Lung microvascular endothelial cell (primary cell): ENCODE data around the gene NFAM1. TPM values are rescaled to one million over a fixed set of nuclear protein-coding genes. Genes with fewer than 3 reads are reported as not detected.

Source experiments
- DNase-seq, 2 donors: peaks; one replicate each; pipeline versions ENCODE4 v3.0.0 to v3.0.0-alpha.2; 2010; ENCODE audit warnings: low read depth in 2 of 2
- total RNA-seq: library from RNA; depleted of rRNA; stranded (reverse); fragments of >200 nt; gene quantifications from 2 replicates; pipeline ENCODE4 v1.2.1, GENCODE V29; 2014

Gene NFAM1
- total RNA-seq, 1 donor from 2014 or later: not detected

- DNase-seq: peak; percentile 20 to 41
Measured at GRCh38 chr22:42439821-42440674, 7.8 kb upstream of the NFAM1 start.

DNA sequence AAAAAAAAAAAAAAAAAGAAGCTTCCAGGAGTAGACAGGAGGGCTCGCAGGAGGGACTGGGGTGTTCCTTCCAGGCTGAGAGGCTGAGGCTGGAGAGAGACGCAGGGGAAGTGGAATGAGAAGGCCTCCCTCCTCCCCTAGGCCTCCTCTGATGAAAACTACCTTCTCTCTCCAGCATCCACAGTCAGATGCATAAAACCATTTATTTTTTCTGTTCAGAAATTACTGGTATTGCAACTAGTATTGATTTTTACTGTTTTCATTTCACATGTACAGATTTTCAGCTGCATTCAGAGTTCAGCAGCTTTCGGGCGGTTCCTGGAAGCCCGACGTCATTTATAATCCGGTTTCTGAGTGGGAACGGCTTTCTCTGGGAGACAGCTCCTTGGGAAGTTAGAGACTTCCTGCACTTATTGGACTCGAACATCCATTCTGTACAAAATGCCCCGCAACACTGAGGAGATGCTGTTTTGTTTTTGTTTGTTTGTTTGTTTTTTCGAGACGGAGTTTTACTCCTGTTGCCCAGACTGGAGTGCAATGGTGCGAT lies 6.9 kb upstream of the NFAM1 start:
- DNase-seq: no peak

GRCh38 chr22:42438293-42438650 lies 6.1 kb upstream of the NFAM1 start:
- no peak for DNase-seq

GRCh38 chr22:42437488-42438292 lies 5.5 kb upstream of the NFAM1 start:
- peak; percentile 41 to 71 for DNase-seq

DNA sequence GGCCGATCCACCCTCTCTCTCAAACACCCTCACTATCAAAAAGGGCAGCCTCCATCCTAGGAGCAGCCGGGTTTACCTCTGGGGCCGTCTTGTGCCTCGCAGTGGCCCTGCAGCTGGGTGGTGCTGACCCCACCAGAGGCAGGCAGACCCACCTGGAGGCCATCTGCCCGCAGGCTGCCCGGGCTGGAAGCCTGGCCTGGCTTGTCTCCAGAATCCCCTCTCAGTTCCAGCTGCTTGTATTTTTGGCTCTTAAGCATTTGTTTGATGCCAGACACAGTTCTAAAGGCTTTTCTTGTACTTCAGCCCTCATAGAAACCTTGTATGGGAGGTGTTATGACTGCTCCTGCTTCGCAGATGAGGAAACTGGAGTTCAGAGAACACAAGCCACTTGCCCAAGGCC lies 4.2 kb upstream of the NFAM1 start:
- no peak for DNase-seq

DNA sequence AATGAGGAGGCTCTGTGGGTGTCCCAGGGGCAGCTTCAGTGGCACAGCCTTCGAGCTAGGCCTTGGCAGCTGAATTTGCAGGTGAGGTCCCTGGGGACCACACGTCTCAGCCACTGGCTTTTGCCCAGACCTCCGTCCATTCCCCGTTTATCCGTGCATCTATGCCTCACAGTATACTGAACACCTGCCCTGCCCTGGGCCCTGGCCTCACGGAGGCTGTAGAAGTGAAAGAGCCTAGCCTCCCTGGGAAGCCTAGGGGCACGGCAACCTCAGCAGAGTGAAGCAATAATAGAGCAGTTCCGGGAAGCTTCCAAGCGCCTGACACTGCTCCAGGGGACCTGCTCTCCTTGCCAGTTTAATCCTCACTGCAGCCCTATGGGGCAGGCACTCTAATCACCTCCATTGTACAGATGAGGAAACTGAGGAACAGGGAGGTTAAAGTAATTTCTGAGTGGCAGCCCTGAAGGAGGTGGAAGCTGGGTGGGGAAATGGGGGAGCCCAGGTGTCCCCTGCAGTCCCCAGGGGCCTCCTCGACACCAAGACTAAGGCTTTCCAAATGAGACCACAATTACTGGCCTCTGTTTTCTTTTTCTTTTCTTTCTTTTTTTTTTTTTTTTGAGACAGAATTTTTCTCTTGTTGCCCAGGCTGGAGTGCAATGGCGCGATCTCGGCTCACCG lies 2.7 kb upstream of the NFAM1 start:
- DNase-seq: no peak

GRCh38 chr22:42433754-42434682 lies 1.8 kb upstream of the NFAM1 start:
- DNase-seq: no peak

GRCh38 chr22:42432818-42433217 lies 615 bp upstream of the NFAM1 start:
- DNase-seq: no peak

DNA sequence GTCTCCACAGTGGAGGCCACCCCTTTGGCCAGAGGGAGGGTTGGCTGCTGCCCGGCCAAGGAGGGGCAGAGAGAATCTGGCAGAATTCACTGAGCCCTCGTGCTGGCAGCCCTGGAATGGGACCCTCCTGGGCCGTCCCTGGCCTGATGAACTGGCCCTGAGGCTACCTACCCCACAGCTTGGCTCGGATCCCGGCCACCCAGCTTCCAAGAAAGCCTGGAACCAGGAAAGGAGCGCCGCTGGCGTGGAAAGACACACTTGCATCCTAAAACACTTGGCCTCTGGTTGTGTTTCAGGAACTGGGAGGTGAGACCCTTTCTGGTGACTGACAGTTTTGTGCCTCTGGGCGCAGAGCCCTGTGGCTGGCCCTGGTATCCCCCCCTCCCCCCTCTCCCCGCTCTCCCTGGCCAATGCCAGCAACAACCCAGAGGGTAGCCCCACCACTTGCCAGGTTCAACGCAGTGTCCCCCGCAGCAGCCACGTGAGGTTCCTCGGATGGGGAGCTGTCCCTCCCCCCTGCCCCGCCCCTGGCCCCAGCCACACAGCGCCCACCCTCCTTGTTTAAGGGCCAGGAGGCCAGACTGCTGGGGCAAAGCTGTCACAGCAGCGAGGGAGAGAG lies 693 bp downstream of the NFAM1 start:
- no peak for DNase-seq

GRCh38 chr22:42430528-42431125 lies 1.6 kb downstream of the NFAM1 start:
- DNase-seq: no peak

- no peak for DNase-seq
Measured at GRCh38 chr22:42428760-42429159, 3.4 kb downstream of the NFAM1 start.

DNA sequence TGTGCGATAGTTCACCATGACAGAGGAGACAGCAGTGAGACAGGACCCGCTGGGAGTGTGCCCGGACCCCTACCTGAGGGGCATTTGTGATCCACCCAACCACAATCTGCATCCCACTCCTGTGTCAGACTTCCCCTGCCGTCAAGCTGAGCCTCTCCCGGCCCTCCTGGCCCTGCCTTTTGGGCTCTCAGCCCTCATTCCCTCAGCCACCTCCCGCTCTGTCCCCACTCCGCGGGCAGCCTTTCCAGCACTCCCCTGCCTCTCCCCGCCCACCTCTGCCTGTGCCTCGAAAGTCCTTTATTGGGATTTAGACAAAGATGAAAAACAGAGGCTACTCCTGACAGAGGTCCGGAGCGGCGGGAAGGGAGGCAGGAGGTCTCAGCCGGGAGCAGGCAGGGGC lies 4.2 kb downstream of the NFAM1 start:
- DNase-seq: no peak

DNA sequence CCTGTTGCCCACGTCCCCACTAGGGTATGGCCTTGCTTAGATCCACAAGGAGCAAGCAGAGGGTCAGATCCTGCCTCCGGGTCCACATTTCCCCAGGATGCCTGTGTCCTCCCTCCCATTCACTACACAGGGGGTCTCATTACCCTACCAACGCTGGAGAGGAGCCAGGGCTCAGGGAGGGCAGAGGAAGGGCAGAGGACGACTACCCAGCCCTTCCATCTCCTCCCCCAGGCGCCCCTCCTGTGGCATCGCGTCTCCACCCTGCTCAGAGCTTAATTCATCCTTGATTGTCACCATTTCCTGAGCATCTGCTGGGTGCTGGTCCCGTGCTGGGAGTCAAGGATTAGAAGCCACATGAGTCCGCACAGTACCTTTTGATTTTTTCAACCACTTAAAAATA lies 5.0 kb downstream of the NFAM1 start:
- no peak for DNase-seq

DNA sequence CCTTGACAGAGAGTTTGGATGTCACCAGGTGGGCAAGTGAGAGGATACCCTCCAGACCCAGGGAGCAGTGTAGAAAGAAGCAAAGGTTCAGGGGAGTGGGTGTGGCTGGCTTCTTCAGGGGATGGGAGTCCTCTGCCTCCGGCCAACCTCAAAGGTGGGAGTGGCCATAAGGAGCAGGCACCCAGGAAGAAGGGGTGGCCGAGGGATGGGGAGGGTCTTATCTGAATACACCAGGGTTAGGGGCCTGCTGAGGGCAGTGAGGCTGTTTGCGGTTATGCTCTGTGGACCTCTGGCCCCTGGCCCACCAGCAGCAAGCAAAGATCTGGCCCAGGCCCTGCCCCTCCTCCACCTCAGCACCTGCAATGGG lies 6.2 kb downstream of the NFAM1 start:
- no peak for DNase-seq

- no peak for DNase-seq
Measured at GRCh38 chr22:42425337-42425988, 6.7 kb downstream of the NFAM1 start.

GRCh38 chr22:42419243-42419881 lies 12.8 kb downstream of the NFAM1 start:
- no peak for DNase-seq

DNA sequence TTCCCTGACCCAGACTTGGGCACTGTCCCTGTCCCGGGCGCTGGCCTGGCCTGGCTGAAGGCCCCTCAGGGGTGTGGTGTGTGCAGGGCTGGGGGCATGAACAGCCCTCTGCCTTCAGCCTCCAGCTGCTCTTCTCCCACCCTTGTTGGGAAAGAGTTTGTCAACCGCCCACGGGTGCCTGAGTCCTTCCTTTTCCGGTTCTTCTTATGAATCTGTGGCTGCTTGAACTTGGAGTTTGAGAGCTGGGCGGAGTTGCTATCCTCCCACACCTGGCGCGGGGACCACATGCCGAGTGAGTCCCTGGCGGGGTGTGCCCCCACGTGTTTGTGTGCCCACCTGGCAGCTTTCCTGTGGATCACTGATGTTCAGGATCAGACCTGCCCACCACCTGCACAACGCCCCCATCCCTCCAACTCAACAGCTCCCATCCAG lies 13.4 kb downstream of the NFAM1 start:
- DNase-seq: no peak

DNA sequence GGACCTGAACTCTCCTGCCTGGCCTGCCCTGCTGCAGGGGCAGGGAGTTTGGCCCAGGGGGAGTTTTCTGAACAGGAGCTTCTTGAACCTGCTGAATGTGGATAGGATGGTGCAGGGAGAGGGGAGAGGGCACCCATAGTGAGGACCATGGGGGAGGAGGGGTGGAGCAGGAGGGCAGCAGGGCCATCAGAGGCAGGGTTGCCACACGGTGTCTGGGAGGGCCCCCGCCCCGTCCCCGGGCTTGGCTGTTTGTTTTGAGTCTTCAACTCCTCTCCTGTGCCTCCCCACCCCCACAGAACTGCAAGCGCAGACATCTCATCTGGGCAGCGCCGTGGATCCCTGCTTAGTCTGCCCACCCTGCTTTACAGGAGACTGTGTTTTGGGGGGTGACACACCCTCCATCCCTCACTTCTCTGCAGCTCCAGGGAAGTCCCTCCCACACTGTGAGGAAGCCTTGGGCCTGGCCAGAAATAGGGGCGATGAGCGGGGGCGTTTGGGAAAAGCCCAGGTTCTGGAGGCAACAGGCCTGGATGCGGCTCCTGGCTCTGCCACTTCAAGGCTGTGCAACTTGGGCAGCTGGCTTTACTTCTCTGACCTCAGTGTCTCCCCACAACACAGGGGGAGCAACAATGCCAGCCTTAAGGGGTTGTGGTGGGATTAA lies 14.4 kb downstream of the NFAM1 start:
- DNase-seq: no peak
